Stimulated activated CD4-positive, alpha-beta T cell treated with anti-CD3 and anti-CD28 coated beads, Interleukin-15, amount 100 ng/mL, for 24 hours (primary cell): ENCODE measurements around the gene SYNPR.

Experiments
- DNase-seq: peaks from one replicate; pipeline ENCODE4 v3.0.0-alpha.2; 2020

SYNPR gene

GRCh38 chr3:63386568-63386967 is 108.5 kb downstream of the SYNPR start:
- DNase-seq, result no peak

DNA sequence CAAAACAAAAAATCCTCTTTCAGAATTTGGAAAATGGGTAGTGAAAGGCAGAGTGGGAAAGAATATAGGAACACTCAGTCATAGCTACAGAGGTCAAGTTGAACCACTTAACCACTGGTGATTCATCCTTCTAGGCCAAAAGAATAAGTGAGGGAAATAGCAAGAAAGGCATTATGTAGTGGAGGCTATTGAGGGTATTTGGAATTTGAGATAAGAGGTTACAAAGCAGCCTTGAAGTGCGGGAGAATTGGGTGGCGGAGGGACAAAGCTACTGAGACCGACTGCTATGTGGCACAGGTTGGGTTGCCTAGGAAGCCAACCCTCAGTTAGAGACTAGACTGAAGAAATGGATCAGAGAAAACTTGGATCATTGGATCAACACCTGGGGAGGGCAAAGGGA is 109.5 kb downstream of the SYNPR start:
- no peak for DNase-seq

- no peak for DNase-seq
Measured at GRCh38 chr3:63390710-63391230, 112.7 kb downstream of the SYNPR start.

DNA sequence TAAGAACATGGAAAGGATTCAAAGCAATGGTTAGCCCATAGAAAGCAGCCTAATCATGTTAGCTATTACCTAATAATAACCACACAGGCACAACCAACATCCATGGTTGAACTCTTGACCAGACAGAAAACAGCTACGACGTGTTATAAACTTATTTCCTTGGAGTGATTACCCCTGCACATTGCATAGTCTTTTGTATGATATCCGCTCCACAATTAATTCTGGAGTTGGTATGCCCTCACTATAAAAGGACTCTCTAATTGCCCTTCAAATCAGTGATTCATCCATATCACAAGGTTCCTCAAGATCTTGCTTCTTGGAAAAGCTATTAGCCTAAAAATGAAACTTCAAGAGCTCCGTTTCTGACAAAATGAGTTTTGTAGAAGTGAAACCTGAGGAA is 117.9 kb downstream of the SYNPR start:
- DNase-seq, result no peak

DNA sequence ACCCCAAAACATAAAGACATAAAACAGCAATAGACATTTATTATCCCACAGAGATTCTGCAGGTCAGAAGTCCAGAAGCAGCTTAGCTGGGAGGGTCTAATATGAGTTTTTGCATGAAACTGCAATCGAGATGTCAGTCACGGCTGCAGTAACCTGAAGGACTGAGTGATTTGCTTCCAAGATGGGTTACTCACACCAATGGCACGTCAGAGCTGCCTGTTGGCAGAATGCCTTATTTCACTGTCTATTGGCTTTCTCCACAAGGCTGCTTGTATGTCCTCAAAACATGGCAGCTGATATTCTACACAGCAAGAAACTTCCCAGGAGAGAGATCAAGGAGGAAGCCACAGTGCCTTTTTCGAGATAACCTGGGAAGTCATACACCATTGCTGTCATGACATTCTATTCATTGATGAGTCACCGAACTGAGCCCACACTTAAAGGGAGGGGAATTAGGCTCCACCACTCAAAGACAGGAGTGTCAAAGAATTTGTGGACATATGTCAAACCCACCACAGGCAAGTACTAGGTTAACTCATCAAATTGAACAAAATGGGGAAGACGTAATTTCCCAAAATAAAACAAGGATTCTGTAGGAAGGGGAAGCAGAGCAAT is 122.2 kb downstream of the SYNPR start:
- DNase-seq, result no peak

GRCh38 chr3:63405882-63406281 is 127.8 kb downstream of the SYNPR start:
- DNase-seq, result no peak

GRCh38 chr3:63413523-63413922 is 135.4 kb downstream of the SYNPR start:
- no peak for DNase-seq

DNA sequence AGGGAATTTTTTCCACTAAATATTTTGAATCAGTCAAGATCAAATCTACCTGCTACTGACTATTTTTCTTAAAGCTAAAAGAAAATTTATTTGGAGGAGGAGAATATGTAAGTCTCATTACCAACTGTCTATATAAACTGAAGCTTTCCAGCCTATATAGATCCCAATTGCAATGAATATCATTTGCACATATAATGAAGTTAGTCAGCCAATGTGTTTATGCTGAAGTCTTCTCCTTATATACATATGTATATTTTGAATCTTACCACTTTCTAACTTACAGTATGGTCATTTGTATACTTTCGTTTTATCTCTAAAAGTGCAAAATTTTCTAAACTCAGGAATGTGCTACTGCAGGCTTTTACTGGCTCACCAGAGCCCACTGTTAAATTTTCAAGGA is 136.5 kb downstream of the SYNPR start:
- no peak for DNase-seq

DNA sequence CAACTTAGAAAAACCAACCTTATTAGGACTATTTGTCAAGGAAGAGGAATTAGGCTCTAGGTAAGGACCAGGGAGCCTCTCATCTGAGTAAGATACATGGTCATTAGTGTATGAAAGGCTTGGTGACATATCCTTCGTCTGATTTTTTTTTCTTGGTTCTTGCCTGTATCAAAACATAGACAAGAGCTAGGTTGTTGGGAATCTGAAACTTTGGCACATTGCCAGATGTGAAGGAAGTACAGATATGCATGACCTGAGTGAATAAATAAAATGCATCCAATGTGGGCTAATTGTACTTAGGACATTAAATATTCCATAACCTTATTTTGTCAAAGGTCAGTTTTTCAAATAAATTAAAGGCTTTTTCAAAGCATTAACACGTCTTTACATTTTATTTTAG is 151.8 kb downstream of the SYNPR start:
- no peak for DNase-seq

- DNase-seq, result no peak
Measured at GRCh38 chr3:63430875-63431274, 152.8 kb downstream of the SYNPR start.

GRCh38 chr3:63437858-63438257 is 159.8 kb downstream of the SYNPR start:
- no peak for DNase-seq

GRCh38 chr3:63438826-63439371 is 160.8 kb downstream of the SYNPR start:
- DNase-seq, result no peak

- DNase-seq, result no peak
Measured at GRCh38 chr3:63441262-63441661, 163.2 kb downstream of the SYNPR start.

GRCh38 chr3:63442918-63443317 is 164.8 kb downstream of the SYNPR start:
- DNase-seq, result no peak

- no peak for DNase-seq
Measured at GRCh38 chr3:63450023-63450422, 171.9 kb downstream of the SYNPR start.

DNA sequence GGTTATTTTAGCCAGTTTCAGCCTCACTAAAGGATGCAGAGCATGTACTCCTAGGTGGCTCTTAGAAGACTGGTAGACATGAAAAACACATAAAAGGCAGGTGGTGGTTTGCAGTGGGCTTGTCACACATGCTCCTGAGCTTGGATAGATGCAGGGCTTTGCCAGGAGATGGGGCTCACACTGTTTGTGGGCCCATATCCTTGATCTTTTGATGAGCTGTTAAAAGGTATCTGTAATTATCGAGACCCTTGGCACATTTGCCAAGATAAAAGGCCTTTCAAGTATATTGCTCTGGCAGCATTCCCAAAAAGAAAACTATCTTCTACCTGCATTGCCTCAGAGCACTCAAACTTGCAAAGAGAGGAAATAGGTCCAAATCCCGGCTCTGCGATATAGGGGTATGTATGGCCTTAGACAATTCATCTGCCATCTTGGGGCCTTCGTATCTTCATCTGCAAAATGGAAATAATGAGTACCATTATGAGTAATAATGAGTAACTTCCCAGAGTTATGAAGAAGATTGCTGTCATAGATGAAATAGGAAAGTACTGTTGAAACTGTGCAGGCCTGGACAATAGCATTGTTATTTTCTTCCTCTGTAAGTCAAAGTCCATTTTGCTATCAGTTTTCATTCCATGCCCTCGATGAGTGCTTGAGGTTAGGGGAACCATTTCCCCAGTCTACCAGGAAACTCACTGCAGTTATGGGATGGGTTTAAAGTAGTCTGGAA is 172.7 kb downstream of the SYNPR start:
- no peak for DNase-seq

DNA sequence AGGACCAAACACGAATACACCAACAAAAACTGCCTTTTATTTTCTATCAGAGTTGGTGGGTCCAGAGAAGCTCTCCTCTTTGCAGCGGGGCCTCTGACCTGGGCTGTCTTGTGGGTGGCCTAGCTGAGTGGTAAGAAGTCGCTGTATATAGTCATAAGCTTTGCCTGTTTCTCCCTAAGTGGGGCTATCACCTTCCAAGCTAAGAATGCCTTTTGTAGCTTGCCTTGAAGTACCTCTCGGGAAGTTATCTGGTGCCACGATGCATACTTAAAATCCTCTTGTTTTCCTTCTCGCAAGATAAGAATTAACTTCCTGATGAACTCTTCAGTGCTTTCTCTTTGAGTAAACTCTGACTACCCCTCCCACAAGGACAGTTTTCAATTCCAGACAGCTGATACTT is 178.8 kb downstream of the SYNPR start:
- DNase-seq, result no peak

DNA sequence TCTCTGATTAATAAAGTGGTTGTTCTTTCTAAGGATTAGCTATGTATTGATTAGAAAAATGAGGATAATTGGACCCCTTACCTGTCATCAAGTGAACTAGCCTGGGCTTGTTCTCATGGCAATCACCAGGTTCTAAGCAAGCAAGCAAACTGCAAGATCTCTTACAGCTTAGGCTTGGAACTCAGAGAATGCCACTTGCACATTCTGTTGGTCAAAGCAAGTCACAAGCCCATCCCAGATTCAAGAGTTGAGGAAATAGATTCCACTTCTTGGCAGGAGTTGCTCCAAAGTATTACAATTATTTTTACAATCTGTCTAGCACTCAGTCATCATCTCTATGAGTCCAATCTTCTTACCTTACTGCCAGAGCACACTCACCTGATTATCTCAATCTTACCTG is 180.3 kb downstream of the SYNPR start:
- DNase-seq, result no peak

DNA sequence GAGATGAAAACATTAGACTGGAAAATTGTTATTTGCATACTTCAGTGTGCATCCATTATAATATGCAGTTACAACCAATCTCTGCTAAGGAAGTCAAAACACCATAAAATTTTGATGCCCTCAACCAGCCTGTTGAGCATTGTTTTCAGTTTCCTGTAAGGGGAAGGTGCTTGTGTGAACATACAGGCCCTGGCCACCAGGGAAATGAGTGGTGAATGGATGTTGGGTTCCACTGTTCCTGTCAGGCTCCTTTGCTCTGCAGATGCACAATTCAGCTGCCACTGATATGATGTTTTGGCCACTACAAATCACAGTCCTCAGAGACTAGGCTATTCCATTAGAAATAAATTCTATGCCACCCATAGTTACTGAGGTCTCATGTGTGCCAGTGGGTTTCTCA is 184.6 kb downstream of the SYNPR start:
- DNase-seq, result no peak

DNA sequence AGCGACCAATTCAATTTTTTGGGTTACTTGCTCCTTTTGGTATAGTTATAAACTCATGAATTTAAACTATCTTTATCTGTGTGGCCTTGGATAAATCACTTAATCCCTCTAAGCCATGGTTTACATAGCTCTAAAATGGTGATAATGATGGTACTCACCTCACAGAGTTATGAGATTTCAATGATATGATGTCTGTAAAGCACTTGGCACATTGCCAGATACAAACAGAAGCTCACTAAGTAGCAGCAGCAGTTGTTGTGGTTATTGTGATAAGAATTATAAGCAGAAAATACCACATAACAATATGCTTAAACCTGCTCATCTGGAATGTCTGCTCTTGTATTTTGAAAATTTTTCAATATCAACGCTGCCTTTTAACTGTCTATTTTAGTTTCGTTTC is 189.3 kb downstream of the SYNPR start:
- no peak for DNase-seq

- DNase-seq, result no peak
Measured at GRCh38 chr3:63470745-63471144, 192.6 kb downstream of the SYNPR start.

GRCh38 chr3:63471781-63472180 is 193.7 kb downstream of the SYNPR start:
- no peak for DNase-seq

GRCh38 chr3:63473641-63474166 is 195.6 kb downstream of the SYNPR start:
- DNase-seq, result no peak

- DNase-seq, result no peak
Measured at GRCh38 chr3:63474828-63475518, 196.9 kb downstream of the SYNPR start.
